Activated naive CD4-positive, alpha-beta T cell treated with anti-CD3 and anti-CD28 coated beads, Interleukin-2, amount 10 ng/mL, durations not matched to agents 7 days and 5 days (primary cell): ENCODE results near the gene EXD2.
A peak's percentile ranks its signal among the peaks of the same experiment; 100 is the strongest.
"Not testable (repeated sequence)": the region's sequence is repeated elsewhere in the genome, so short reads cannot be mapped to it uniquely, and the experiment has no call there.

Experiments used
- CTCF ChIA-PET: fragments of 350-600 bp; sonication (Branson Sonifier 250); formaldehyde crosslinking; loops from one replicate; lab custom pipeline; 2021; ENCODE audit warnings: antibody characterized with exemption; lab: Charles Lee
- DNase-seq: peaks from one replicate; pipeline ENCODE4 v3.0.0-alpha.2; 2020
- H3K27ac Mint-ChIP-seq: one replicate; pipeline ENCODE4 v1.8.0; 2021; ENCODE audit warnings: mild to moderate bottlenecking, moderate library complexity, mixed read lengths
- H3K27me3 Mint-ChIP-seq: one replicate; pipeline ENCODE4 v1.8.0; 2021; ENCODE audit warnings: mild to moderate bottlenecking, mixed read lengths
- H3K36me3 Mint-ChIP-seq: one replicate; pipeline ENCODE4 v1.8.0; 2021; ENCODE audit warnings: mixed read lengths
- H3K4me1 Mint-ChIP-seq: one replicate; pipeline ENCODE4 v1.8.0; 2021; ENCODE audit warnings: mixed read lengths
- H3K4me3 Mint-ChIP-seq: one replicate; pipeline ENCODE4 v1.8.0; 2021; ENCODE audit warnings: mild to moderate bottlenecking, moderate library complexity, mixed read lengths
- H3K9me3 Mint-ChIP-seq: one replicate; pipeline ENCODE4 v1.8.0; 2021; ENCODE audit warnings: mixed read lengths

The EXD2 gene

DNA sequence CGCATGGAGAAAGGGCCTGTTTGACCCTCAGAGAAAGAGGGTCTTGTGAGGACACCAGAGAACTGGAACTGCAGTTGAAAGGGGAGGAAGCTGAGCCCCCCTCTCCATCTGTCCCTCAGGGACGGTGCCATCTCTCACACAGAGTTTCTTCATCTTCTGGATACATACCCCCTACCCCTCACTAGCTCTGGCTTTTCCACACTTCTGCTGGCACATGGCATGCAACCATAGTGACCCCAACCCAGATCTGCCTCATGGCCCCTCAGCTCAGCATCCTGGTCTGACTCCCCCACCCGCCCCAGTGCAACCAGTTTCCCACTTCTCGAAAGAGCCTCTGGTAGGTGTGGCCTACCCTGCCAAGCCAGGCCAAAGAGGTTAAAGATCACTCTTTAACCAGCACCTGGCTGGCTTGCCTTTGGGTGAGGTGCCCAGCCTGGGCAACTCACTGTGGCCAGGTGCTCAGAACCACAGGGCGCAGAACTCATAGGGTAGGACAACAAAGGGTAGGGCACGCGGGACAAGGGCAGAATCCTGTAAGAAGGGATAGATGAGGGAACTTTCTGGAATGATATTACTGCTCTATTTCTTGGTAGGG, 94.5 kb downstream of the EXD2 start:
- no peak overlapping the region for H3K4me3 Mint-ChIP-seq
- CTCF ChIA-PET, result no interaction called here

DNA sequence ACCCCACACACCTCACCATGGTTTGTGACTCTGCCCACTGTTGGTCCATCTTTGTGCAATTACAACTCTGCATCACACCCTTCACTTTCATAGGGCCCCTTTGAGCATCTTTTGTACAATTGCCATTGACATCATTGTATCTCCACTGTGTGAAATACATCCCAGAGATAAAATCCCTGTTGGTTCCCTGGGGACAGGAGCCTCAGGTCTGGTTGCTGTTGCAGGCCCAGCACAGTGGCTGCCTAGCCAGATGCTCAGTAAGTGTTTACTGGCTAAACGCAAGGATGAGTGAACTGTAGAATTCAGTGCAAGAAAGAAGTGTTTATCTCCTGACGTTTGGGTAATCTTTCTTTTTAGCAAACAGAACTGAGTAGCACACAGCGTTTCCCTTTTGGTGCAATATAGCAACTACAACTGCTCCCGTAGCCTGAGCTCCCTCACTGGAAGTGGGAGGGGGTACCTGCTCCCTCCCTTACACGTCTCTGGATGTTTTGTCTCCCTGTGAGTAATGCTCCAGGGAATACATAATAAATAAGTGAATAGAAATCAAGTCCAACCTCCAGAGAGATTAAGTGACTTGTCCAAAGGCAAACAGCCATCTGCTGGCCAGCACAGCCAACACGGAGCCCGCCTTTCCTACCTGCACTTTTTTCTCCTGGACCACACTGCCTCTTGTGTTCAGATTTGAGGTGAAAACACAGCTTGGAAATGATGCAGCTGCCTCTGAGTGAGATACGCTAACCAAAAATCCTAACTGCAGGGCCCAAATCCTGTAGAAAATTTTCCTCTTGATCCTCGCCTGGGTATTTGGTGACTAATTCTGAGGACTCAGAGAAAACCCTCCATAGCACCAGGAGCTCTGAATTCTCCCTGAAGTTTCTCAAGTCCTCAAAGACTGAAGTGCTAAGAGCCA, 96.1 kb downstream of the EXD2 start:
- H3K27ac Mint-ChIP-seq, result no peak overlapping the region

More for the DNA sequence above, 94.5 kb downstream of the EXD2 start:
- peaks cover 17% of the 10 kb centered on the region for H3K27me3 Mint-ChIP-seq
- peak; percentile 15 for DNase-seq
- H3K27ac Mint-ChIP-seq, result no peak overlapping the region
- H3K36me3 Mint-ChIP-seq, result no peaks in the 10 kb centered on the region
- H3K9me3 Mint-ChIP-seq, result no peaks in the 10 kb centered on the region
- no peaks in the 10 kb centered on the region for H3K4me1 Mint-ChIP-seq

DNA sequence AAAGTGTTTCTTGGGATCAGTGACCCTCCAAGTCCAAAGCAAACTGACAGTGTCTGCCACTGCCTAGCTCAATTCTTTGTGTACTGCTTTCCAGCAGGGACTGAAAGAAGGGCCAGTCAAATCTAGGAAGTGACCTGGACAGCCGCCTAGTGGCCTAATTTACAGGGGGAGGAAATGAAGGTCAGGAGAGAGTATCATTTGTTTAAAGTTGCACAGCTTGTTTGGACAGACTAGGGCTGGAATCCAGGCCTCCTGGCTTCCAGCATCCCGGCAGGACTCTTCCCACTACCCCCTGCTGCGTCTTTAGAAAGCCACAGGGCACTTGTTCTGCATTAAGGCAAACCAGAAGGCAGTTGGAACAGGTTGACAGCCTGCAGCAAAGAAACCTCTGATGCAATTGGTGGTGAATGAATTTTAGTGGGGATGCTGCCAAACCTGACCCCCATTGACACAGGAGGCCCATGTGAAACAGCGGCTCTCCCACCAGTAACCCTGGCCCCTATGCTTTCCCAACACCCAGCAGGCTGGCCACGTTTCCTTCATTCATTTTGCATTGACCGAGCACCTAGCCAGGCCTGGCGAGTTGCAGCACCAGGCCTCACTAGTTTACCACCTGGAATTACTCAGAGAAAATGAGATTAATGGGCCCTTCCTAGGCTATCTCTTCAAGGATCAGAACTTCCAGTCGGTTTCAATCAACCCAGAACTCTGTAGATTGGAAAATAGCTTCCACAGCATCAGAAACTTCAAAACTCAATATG, 96.9 kb downstream of the EXD2 start:
- Mint-ChIP-seq H3K4me1 (no peaks in the 10 kb centered on the region), H3K4me3 (no peak overlapping the region), H3K9me3 (no peaks in the 10 kb centered on the region), H3K27me3 (peaks cover 18% of the 10 kb centered on the region), H3K27ac (no peak overlapping the region), H3K36me3 (no peaks in the 10 kb centered on the region)
- CTCF ChIA-PET, result interaction anchor here (0.6 kb wide), 1 partner anchor 85 kb away, joined by 3 read pairs; no protein-coding TSS in a partner anchor
- peak; percentile 11 for DNase-seq

More for the DNA sequence above, 96.1 kb downstream of the EXD2 start:
- DNase-seq, result peak; percentile 9
- Mint-ChIP-seq H3K36me3 (no peaks in the 10 kb centered on the region), H3K27me3 (peaks cover 15% of the 10 kb centered on the region), H3K4me1 (no peaks in the 10 kb centered on the region), H3K9me3 (no peaks in the 10 kb centered on the region), H3K4me3 (no peak overlapping the region)
- CTCF ChIA-PET, result no interaction called here

DNA sequence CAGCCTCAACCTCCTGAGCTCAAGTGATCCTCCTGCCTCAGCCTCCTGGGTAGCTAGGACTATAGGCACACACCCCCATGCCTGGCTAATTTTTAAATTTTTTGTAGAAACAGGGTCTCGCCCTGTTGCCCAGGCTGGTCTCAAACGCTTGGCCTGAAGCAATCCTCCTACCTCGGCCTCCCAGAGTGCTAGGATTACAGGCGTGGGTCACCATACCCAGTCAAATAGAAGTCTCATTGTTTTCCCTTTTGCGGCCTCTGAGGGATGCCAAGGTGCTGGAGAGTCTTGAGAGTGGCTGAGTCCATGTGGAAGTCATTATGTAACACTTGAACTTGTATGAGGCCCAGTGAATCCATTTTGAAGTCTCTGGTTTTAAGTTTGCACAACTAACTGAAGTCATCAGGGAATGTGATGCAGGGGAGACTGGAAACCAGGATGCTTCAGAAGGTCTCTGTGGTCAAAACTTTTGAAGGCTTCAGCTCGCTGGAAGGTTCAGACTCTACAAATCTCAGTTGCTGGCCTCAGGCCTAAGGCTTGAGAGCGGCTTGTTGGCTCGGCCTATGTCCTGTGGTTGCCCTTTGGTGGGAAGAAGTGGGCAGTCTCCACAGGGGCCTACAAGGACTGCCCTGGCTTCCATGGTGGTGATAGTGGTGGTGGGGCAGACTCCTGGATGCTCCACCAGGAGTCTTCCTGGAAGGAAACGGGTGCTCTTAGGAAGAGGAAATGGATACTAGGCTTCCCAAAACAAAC, 97.8 kb downstream of the EXD2 start:
- Mint-ChIP-seq H3K36me3 (no peaks in the 10 kb centered on the region), H3K9me3 (no peaks in the 10 kb centered on the region), H3K4me3 (no peak overlapping the region), H3K27me3 (peaks cover 18% of the 10 kb centered on the region), H3K27ac (no peak overlapping the region), H3K4me1 (no peaks in the 10 kb centered on the region)
- CTCF ChIA-PET, result no interaction called here
- peak; percentile 10 for DNase-seq

DNA sequence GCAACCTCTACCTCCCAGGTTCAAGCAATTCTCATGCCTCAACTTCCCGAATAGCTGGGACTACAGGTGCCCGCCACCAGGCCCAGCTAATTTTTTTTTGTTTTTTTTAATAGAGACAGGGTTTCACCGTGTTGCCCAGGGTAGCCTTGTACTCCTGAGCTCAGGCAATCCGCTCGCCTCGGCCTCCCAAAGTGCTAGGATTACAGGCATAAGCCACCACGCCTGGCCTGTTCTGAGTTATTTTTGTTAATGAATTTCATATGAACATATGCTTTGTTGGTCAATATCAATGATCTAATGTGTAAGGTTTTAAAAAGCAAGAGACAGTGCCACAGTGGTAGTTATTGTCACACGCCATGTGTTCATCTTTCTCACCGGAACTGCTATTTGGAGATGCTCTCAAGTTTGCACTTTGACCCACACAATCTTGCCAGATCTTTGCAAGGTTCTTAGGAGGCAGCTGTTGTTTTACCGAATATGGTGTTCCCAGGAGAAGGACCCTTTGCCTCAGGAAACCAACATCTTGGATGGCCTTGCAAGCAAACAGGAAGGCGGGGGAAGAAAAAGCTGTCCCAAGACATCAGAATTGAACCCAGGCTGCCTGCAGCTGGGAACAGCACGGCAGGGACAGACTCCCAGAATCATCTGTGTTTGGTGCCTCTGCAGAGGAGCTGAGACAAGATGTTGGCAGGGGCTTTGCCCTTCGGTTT, 98.7 kb downstream of the EXD2 start:
- DNase-seq, result peak; percentile 0
- Mint-ChIP-seq H3K27me3 (peaks cover 18% of the 10 kb centered on the region), H3K36me3 (no peaks in the 10 kb centered on the region), H3K9me3 (no peaks in the 10 kb centered on the region), H3K27ac (no peak overlapping the region), H3K4me1 (no peaks in the 10 kb centered on the region), H3K4me3 (no peak overlapping the region)
- CTCF ChIA-PET, result no interaction called here

DNA sequence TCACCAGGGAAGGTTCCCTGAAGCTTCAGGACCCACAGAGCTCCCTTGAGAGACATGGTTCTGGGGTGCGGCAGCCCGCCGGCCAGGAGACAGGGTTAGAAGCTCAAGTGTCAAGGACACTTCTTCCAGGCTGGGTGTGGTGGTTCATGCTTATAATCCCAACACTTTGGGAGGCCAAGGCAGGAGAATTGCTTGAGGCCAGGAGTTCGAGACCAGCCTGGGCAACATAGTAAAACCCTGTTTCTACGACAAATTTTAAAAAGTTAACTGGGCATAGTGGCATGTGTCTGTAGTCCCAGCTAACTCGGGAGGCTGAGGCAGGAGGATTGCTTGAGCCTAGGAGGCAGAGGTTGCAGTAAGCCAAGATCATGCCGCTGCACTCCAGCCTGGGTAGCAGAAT, 99.6 kb downstream of the EXD2 start:
- CTCF ChIA-PET, result interaction anchor here (1.2 kb wide), 1 partner anchor 161 kb away, joined by 3 read pairs; no protein-coding TSS in a partner anchor
- H3K27ac Mint-ChIP-seq, result not testable (repeated sequence)

DNA sequence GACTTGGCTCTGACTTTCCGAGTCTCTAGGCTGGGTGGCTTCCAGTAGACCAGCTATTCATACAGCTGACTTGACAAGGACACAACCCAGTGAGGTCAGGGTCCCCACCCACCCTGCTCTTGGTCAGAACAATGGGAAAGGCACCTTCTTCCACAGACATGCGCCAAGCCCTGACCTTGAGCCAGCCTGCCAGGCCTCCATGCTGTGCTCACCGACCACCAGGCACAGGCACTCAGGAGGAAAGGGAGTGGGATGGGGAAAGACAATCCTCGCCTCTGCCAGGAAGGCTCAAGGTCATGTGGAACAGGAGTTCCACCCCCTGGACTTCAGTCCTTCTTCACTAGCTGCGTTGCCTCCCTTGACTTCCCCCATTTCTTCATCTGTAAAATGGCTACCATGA, 100.1 kb downstream of the EXD2 start:
- no peak overlapping the region for H3K4me3 Mint-ChIP-seq
- H3K27ac Mint-ChIP-seq, result no peak overlapping the region
- H3K36me3 Mint-ChIP-seq, result no peaks in the 10 kb centered on the region
- DNase-seq, result no peak
- no peaks in the 10 kb centered on the region for H3K4me1 Mint-ChIP-seq
- CTCF ChIA-PET, result interaction anchor here (1.2 kb wide), 1 partner anchor 162 kb away, joined by 3 read pairs; no protein-coding TSS in a partner anchor
- H3K27me3 Mint-ChIP-seq, result peaks cover 18% of the 10 kb centered on the region
- H3K9me3 Mint-ChIP-seq, result no peaks in the 10 kb centered on the region

More for the DNA sequence above, 99.6 kb downstream of the EXD2 start:
- not testable (repeated sequence) for H3K9me3 Mint-ChIP-seq, H3K4me1 Mint-ChIP-seq, H3K36me3 Mint-ChIP-seq, H3K4me3 Mint-ChIP-seq
- DNase-seq, result peak; percentile 1
- H3K27me3 Mint-ChIP-seq, result peaks cover 15% of the 10 kb centered on the region

DNA sequence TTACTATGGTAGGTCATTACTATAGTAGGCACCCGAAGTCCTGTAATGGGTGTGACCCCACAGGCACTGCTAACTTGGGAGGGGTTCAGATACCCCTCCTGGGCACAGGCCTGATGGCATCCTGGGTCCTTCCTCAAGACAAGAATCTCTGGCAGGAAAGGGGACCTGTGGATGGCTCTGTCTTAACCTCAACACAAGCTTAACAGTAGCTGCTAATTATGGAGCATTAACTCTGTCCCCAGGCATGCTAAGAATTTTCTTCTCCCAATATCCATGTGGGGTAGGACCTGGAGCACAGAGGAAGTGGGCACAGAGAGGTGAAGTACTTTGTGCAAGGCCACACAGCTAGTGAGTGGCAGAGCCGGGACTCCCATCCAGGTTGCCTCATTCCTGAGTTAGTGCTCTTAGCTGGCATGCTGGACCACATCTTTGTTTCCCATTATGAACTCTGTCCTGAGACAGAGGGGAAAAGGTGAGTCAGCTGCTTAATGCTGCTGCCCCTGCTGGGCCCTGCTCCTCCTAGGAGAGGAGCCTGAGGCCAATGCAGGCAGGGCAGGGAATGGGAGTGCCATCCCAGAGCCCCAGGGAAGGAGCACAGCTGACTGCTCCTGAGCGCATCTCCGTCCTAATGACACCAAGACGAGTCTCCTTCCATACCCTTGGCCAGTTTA, 100.7 kb downstream of the EXD2 start:
- Mint-ChIP-seq H3K27me3 (peaks cover 15% of the 10 kb centered on the region), H3K4me1 (no peaks in the 10 kb centered on the region), H3K36me3 (no peaks in the 10 kb centered on the region), H3K9me3 (no peaks in the 10 kb centered on the region), H3K4me3 (no peak overlapping the region), H3K27ac (no peak overlapping the region)
- CTCF ChIA-PET, result interaction anchor here (1.2 kb wide), 1 partner anchor 162 kb away, joined by 3 read pairs; no protein-coding TSS in a partner anchor
- peak; percentile 4 for DNase-seq
